ENCODE data around the gene MYL6. TPM values are rescaled to one million over a fixed set of nuclear protein-coding genes. Genes with fewer than 3 reads are reported as not detected.

MYL6 gene
- total and polyA plus RNA-seq, 2 donors (not counting 3 experiments of a cell fraction or from before 2014, with no cell fraction given) = 2,543 to 8,470 TPM

GRCh38 chr12:56160193-56160763 is 2.1 kb downstream of the MYL6 start:
- Histone ChIP-seq H3K36me3 (ENCODE audit: control insufficient read depth in 2 of 2, extremely low read depth in 1 of 2, insufficient read depth in 2 of 2, low read length in 2 of 2) (peaks cover 18 to 39% of the 10 kb centered on the region in 2 experiments), H2AFZ (ENCODE audit: low read depth, low read length) (no peak overlapping the region), H3K27me3 (ENCODE audit: control insufficient read depth in 2 of 2, insufficient read depth in 2 of 2, low read length in 2 of 2) (no peaks in the 10 kb centered on the region), H3K79me2 (ENCODE audit: control insufficient read depth, insufficient read depth, low read length) (peaks cover 33% of the 10 kb centered on the region), H3K9me3 (replicated peaks; ENCODE audit: control insufficient read depth, insufficient read depth, low read length) (no peaks in the 10 kb centered on the region), H4K20me1 (replicated peaks; ENCODE audit: control insufficient read depth, extremely low read depth, insufficient read depth, low read length) (no peaks in the 10 kb centered on the region), H3K27ac (ENCODE audit: insufficient read depth, low read depth, low read length) (peak overlapping the region; percentile 87), H3K9me1 (replicated peaks; ENCODE audit: control insufficient read depth, extremely low read depth, insufficient read depth, low read length) (no peaks in the 10 kb centered on the region), H3K4me3 (replicated peaks in 1 of 3; ENCODE audit: insufficient read depth in 1 of 3, low read depth in 1 of 3, low read length in 3 of 3) (peak overlapping the region; percentile 78 to 98 (median 91)), H3K4me2 (ENCODE audit: insufficient read depth, low read length) (peak overlapping the region; percentile 96), H3K4me1 (ENCODE audit: control insufficient read depth, extremely low read depth, insufficient read depth, low read length) (peaks cover 22% of the 10 kb centered on the region), H3K9ac (replicated peaks; ENCODE audit: extremely low read depth, insufficient read depth, low read length) (peak overlapping the region; percentile 96)
- CTCF ChIA-PET = interaction anchor here (1.7 to 3.3 kb wide), 5 partner anchors 29 to 42 kb away, joined by 5 to 17 read pairs (median 15); partner anchors contain the start of genes ESYT1, SMARCC2 and ZC3H10
- TF ChIP-seq EZH2 (IDR thresholded peaks at IDR 0.05; ENCODE audit: borderline replicate concordance, low read depth, low read length, severe bottlenecking) = no peak
- no peak for TF ChIP-seq GATA2 (IDR thresholded peaks at IDR 0.05; ENCODE audit: insufficient read depth, insufficient read length, low read depth, low read length)
- peak; percentile 86 for TF ChIP-seq FOS (IDR thresholded peaks at IDR 0.05; ENCODE audit: borderline replicate concordance, insufficient read depth, low read length)
- TF ChIP-seq POLR2AphosphoS5 (IDR thresholded peaks at IDR 0.05; ENCODE audit: insufficient read depth, low read depth, low read length) = peak; percentile 96
- peak; percentile 65 for TF ChIP-seq JUN (IDR thresholded peaks at IDR 0.05; ENCODE audit: borderline replicate concordance, insufficient read depth, insufficient read length, low read depth)
- TF ChIP-seq CTCF (IDR thresholded peaks at IDR 0.05; ENCODE audit: extremely low read depth in 1 of 2, insufficient read depth in 1 of 2, low read depth in 1 of 2, low read length in 2 of 2) = no peak
- TF ChIP-seq POLR2A (IDR thresholded peaks at IDR 0.05; ENCODE audit: low read depth, low read length) = peak; percentile 88
- dilution Hi-C loops (cut with MboI; ENCODE audit: extremely low pct_ligation_motif_present, low sequenced_read_pairs) = no loop called here
- peak; percentile 72 for DNase-seq (ENCODE audit: low read depth, low spot score)
- peak; percentile 97 for FAIRE-seq
- no TSS peak for BruUV-seq (replicated peaks)
- intact Hi-C loops (cut with micrococcal nuclease) = loop anchor here (1.0 kb wide), 2 partner anchors 34 to 41 kb away; no protein-coding TSS in a partner anchor
- POLR2A ChIA-PET = interaction anchor here (1.4 to 3.9 kb wide), 3 partner anchors 17 to 33 kb away, joined by 4 to 23 read pairs (median 13); partner anchors contain the start of genes ESYT1 and SMARCC2
